ENCODE measurements around the gene ITPR1. TPM values are rescaled to one million over a fixed set of nuclear protein-coding genes. Genes with fewer than 3 reads are reported as not detected.

The ITPR1 gene
- total RNA-seq, 2 experiments from 2014 or later = 84.4 to 104 TPM

DNA sequence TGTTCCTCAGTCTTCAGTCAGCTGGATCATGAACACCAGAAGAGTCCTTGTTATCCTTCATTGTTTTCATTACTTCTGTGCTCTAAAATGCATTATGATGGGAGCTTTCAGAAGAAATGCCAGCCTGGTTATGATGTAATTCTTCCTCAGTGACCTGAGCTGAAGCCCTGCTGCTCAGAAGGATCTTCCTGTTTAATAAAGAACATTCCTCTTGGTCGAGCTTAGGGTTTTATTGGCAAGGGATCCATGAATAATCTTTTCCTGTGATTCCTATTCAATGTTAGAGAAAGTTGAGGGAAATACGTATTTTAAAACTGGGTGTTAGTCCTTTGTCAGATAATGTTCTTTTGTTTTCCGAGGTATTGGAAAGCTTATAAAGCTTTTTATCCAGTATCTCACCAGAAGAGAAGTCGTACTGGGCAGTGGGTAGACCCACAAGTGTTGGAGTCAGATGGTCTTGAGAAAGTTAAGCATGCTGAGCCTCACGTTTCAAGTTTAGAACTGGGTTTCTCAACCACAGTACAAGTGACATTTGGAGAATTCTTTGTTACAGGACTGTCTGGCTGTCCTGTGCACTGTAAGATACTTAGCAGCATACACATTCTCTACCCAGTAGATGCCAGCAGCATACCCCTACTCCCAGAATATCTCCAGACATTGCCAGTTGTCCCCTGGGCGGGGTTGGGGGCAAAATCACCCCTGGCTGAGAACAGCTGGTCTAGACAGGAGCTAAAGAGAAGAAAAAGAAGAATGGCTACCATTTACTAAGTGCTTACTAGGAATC is 273.8 kb downstream of the ITPR1 start:
- Histone ChIP-seq H3K79me2 (ENCODE audit: insufficient read depth, low read depth, low read length) (no peaks in the 10 kb centered on the region), H3K9me3 (ENCODE audit: low read length) (no peaks in the 10 kb centered on the region), H3K27ac (ENCODE audit: low read depth, low read length, poor library complexity, severe bottlenecking) (no peak overlapping the region), H3K4me3 (ENCODE audit: low read depth, low read length, poor library complexity, severe bottlenecking) (no peak overlapping the region), H3K4me2 (ENCODE audit: low read length) (no peak overlapping the region), H3K9me2 (ENCODE audit: insufficient read depth, low read length) (no peaks in the 10 kb centered on the region), H4K20me1 (ENCODE audit: insufficient read depth, low read length) (no peaks in the 10 kb centered on the region), H3K36me3 (ENCODE audit: insufficient read depth, low read length) (peaks cover 49% of the 10 kb centered on the region), H2AFZ (ENCODE audit: low read length) (no peak overlapping the region), H3K4me1 (ENCODE audit: insufficient read depth, low read length, poor library complexity, severe bottlenecking) (no peaks in the 10 kb centered on the region)
- ChIA-PET CTCF (ENCODE audit: unreplicated experiment) (no interaction called here), POLR2A (interaction anchor here (1.3 kb wide), 1 partner anchor 55 kb away, joined by 9 read pairs; no protein-coding TSS in a partner anchor)
- intact Hi-C loops (cut with micrococcal nuclease; ENCODE audit: unreplicated experiment) = no loop called here
- BruUV-seq (replicated peaks) = no TSS peak
- no peak for DNase-seq (ENCODE audit: low spot score)
- no peak for TF ChIP-seq EZH2phosphoT487 (IDR thresholded peaks at IDR 0.05; ENCODE audit: borderline replicate concordance, low read depth, low read length)
- TF ChIP-seq, protein P1, sequence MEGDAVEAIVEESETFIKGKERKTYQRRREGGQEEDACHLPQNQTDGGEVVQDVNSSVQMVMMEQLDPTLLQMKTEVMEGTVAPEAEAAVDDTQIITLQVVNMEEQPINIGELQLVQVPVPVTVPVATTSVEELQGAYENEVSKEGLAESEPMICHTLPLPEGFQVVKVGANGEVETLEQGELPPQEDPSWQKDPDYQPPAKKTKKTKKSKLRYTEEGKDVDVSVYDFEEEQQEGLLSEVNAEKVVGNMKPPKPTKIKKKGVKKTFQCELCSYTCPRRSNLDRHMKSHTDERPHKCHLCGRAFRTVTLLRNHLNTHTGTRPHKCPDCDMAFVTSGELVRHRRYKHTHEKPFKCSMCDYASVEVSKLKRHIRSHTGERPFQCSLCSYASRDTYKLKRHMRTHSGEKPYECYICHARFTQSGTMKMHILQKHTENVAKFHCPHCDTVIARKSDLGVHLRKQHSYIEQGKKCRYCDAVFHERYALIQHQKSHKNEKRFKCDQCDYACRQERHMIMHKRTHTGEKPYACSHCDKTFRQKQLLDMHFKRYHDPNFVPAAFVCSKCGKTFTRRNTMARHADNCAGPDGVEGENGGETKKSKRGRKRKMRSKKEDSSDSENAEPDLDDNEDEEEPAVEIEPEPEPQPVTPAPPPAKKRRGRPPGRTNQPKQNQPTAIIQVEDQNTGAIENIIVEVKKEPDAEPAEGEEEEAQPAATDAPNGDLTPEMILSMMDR (conservative IDR thresholded peaks at IDR 0.05; ENCODE audit: low read length) = no peak

DNA sequence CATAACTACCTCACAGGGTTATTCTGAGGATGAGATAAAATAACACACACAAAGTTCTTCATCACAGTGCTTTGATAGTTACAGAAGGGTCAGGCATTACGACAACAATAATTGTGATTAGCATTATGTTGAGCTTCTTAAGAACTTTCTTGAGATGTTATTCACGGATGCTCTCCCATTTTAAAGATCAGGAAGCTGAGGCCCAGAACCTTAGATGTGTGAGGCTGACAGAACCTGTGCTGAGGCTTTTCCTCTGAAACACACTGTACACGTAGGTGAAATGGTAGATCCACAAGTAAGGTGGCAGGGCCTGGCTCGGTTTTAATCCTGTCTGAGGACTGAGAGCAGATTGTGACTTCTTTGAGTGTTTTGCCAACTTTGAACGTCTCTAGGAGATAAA is 274.9 kb downstream of the ITPR1 start:
- BruUV-seq (replicated peaks) = no TSS peak
- Histone ChIP-seq H3K79me2 (ENCODE audit: insufficient read depth, low read depth, low read length) (no peaks in the 10 kb centered on the region), H3K4me2 (ENCODE audit: low read length) (no peak overlapping the region), H3K9me3 (ENCODE audit: low read length) (no peaks in the 10 kb centered on the region), H4K20me1 (ENCODE audit: insufficient read depth, low read length) (no peaks in the 10 kb centered on the region), H3K36me3 (ENCODE audit: insufficient read depth, low read length) (peaks cover 41% of the 10 kb centered on the region), H2AFZ (ENCODE audit: low read length) (no peak overlapping the region), H3K27ac (ENCODE audit: low read depth, low read length, poor library complexity, severe bottlenecking) (no peak overlapping the region), H3K4me1 (ENCODE audit: insufficient read depth, low read length, poor library complexity, severe bottlenecking) (no peaks in the 10 kb centered on the region), H3K9me2 (ENCODE audit: insufficient read depth, low read length) (no peaks in the 10 kb centered on the region), H3K4me3 (ENCODE audit: low read depth, low read length, poor library complexity, severe bottlenecking) (no peak overlapping the region)
- ChIA-PET CTCF (ENCODE audit: unreplicated experiment) (no interaction called here), POLR2A (no interaction called here)
- TF ChIP-seq, protein P1 (conservative IDR thresholded peaks at IDR 0.05; ENCODE audit: low read length) = no peak
- TF ChIP-seq EZH2phosphoT487 (IDR thresholded peaks at IDR 0.05; ENCODE audit: borderline replicate concordance, low read depth, low read length) = no peak
- intact Hi-C loops (cut with micrococcal nuclease; ENCODE audit: unreplicated experiment) = no loop called here
- no peak for DNase-seq (ENCODE audit: low spot score)

DNA sequence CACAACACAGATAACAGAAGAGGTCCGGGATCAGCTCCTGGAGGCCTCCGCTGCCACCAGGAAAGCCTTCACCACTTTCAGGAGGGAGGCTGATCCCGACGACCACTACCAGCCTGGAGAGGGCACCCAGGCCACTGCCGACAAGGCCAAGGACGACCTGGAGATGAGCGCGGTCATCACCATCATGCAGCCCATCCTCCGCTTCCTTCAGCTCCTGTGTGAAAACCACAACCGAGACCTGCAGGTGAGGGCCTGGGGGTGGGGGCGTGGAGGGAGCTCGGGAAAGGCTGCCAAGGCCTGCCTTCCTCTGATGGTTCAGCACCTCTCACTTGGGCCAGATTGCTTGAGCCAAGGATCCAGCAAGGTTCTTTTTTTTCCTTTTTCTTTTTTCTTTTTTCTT is 275.4 kb downstream of the ITPR1 start:
- Histone ChIP-seq H3K9me3 (ENCODE audit: low read length) (no peaks in the 10 kb centered on the region), H3K36me3 (ENCODE audit: insufficient read depth, low read length) (peaks cover 39% of the 10 kb centered on the region), H3K27ac (ENCODE audit: low read depth, low read length, poor library complexity, severe bottlenecking) (no peak overlapping the region), H3K4me1 (ENCODE audit: insufficient read depth, low read length, poor library complexity, severe bottlenecking) (no peaks in the 10 kb centered on the region), H4K20me1 (ENCODE audit: insufficient read depth, low read length) (no peaks in the 10 kb centered on the region), H3K4me2 (ENCODE audit: low read length) (no peak overlapping the region), H3K79me2 (ENCODE audit: insufficient read depth, low read depth, low read length) (no peaks in the 10 kb centered on the region), H3K9me2 (ENCODE audit: insufficient read depth, low read length) (no peaks in the 10 kb centered on the region), H3K4me3 (ENCODE audit: low read depth, low read length, poor library complexity, severe bottlenecking) (no peak overlapping the region), H2AFZ (ENCODE audit: low read length) (no peak overlapping the region)
- CTCF ChIA-PET (ENCODE audit: unreplicated experiment) = no interaction called here
- intact Hi-C loops (cut with micrococcal nuclease; ENCODE audit: unreplicated experiment) = no loop called here
- TF ChIP-seq, protein P1 (conservative IDR thresholded peaks at IDR 0.05; ENCODE audit: low read length) = no peak
- no peak for TF ChIP-seq EZH2phosphoT487 (IDR thresholded peaks at IDR 0.05; ENCODE audit: borderline replicate concordance, low read depth, low read length)
- no peak for DNase-seq (ENCODE audit: low spot score)
- POLR2A ChIA-PET = no interaction called here
- no TSS peak for BruUV-seq (replicated peaks)
